GM19099 (cell line): Measurements from ENCODE around the gene SFI1.

Experiments used
- POLR2A ChIP-seq: IDR thresholded peaks from 3 replicates; pipeline ENCODE4 v1.6.1; 2011; ENCODE audit warnings: low read depth; ENCODE audit not compliant: insufficient read length; ENCODE audit errors: extremely low read depth

SFI1 gene

GRCh38 chr22:31509061-31509762 lies 12.9 kb downstream of the SFI1 start:
- TF ChIP-seq POLR2A, result no peak

GRCh38 chr22:31520051-31520450 lies 23.7 kb downstream of the SFI1 start:
- no peak for TF ChIP-seq POLR2A

- no peak for TF ChIP-seq POLR2A
Measured at GRCh38 chr22:31526270-31526669, 29.9 kb downstream of the SFI1 start.

- no peak for TF ChIP-seq POLR2A
Measured at GRCh38 chr22:31530823-31531195, 34.5 kb downstream of the SFI1 start.

- no peak for TF ChIP-seq POLR2A
Measured at GRCh38 chr22:31532060-31532459, 35.7 kb downstream of the SFI1 start.

- TF ChIP-seq POLR2A, result no peak
Measured at GRCh38 chr22:31533374-31533773, 37.0 kb downstream of the SFI1 start.

GRCh38 chr22:31537019-31537535 lies 40.7 kb downstream of the SFI1 start:
- TF ChIP-seq POLR2A, result no peak

GRCh38 chr22:31538815-31539214 lies 42.5 kb downstream of the SFI1 start:
- no peak for TF ChIP-seq POLR2A

GRCh38 chr22:31540966-31541365 lies 44.6 kb downstream of the SFI1 start:
- no peak for TF ChIP-seq POLR2A

GRCh38 chr22:31544481-31545480 lies 48.4 kb downstream of the SFI1 start:
- TF ChIP-seq POLR2A, result no peak

GRCh38 chr22:31550871-31551370 lies 54.6 kb downstream of the SFI1 start:
- TF ChIP-seq POLR2A, result no peak

- TF ChIP-seq POLR2A, result no peak
Measured at GRCh38 chr22:31556627-31557203, 60.4 kb downstream of the SFI1 start.

GRCh38 chr22:31561238-31561887 lies 65.0 kb downstream of the SFI1 start:
- no peak for TF ChIP-seq POLR2A

- no peak for TF ChIP-seq POLR2A
Measured at GRCh38 chr22:31561970-31562369, 65.6 kb downstream of the SFI1 start.

GRCh38 chr22:31566484-31566883 lies 70.1 kb downstream of the SFI1 start:
- TF ChIP-seq POLR2A, result no peak
